C4-2B (cell line): Measurements from ENCODE around the gene LDB2.

ENCODE experiments used
- H3K27ac ChIP-seq: fragments of 450-650 bp; 2 replicates; pipeline ENCODE4 v1.5.1; 2017
- ZFX ChIP-seq: fragments of 450-650 bp; IDR thresholded peaks from 2 replicates; pipeline ENCODE4 v1.6.1; 2017
- TF ChIP-seq, protein P1 (sequence below): fragments of 450-650 bp; conservative IDR thresholded peaks from 2 replicates; pipeline ENCODE4 v1.5.1; 2017; ENCODE audit warnings: mild to moderate bottlenecking

LDB2 gene

DNA sequence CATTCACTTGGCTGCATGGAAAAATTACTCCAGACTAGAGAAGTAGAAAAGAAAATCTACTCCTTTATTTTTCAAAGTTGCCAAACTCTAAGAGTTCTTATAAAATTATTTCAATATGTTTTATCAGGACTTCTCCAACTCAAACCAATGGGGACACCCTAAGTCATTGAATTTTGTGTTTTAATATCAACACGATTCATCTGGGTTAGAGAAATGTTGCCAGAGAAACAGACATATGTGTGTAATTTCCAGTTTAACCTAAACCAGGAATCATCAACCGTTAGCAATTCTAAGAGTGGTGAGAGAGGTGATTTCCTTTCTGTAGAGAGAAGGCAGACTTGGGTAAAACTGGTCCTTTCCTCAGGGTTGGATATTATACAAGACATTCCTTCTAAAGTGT is 291.8 kb downstream of the LDB2 start:
- TF ChIP-seq, protein P1, sequence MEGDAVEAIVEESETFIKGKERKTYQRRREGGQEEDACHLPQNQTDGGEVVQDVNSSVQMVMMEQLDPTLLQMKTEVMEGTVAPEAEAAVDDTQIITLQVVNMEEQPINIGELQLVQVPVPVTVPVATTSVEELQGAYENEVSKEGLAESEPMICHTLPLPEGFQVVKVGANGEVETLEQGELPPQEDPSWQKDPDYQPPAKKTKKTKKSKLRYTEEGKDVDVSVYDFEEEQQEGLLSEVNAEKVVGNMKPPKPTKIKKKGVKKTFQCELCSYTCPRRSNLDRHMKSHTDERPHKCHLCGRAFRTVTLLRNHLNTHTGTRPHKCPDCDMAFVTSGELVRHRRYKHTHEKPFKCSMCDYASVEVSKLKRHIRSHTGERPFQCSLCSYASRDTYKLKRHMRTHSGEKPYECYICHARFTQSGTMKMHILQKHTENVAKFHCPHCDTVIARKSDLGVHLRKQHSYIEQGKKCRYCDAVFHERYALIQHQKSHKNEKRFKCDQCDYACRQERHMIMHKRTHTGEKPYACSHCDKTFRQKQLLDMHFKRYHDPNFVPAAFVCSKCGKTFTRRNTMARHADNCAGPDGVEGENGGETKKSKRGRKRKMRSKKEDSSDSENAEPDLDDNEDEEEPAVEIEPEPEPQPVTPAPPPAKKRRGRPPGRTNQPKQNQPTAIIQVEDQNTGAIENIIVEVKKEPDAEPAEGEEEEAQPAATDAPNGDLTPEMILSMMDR, result no peak
- TF ChIP-seq ZFX, result no peak
- H3K27ac ChIP-seq, result no peak overlapping the region

- no peak overlapping the region for H3K27ac ChIP-seq
- TF ChIP-seq, protein P1, result no peak
- no peak for TF ChIP-seq ZFX
Measured at GRCh38 chr4:16603178-16603577, 295.3 kb downstream of the LDB2 start.

- no peak for TF ChIP-seq ZFX
- TF ChIP-seq, protein P1, result no peak
- H3K27ac ChIP-seq, result no peak overlapping the region
Measured at GRCh38 chr4:16598597-16599206, 299.7 kb downstream of the LDB2 start.

- no peak for TF ChIP-seq ZFX
- TF ChIP-seq, protein P1, result no peak
- no peak overlapping the region for H3K27ac ChIP-seq
Measured at GRCh38 chr4:16597845-16598596, 300.4 kb downstream of the LDB2 start.

GRCh38 chr4:16597443-16597842 is 301.0 kb downstream of the LDB2 start:
- TF ChIP-seq ZFX, result no peak
- TF ChIP-seq, protein P1, result no peak
- no peak overlapping the region for H3K27ac ChIP-seq

DNA sequence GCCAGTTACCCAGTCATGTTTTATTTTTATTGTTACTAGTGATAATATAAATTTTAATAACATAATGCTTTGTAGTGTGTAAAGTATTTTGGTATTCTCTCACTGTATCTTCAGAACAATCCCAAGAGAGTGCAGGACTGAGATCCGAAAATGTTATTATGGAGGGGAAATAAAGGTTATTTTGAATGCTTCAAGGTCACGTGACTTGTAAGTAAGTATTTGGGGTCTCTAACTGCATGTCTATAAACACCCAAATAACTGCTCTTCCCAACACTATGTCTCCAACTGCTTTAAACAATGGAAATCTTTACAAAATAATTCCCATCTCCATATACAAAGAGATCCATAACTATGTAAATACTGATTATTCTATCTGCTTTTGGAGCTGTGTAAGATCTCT is 302.2 kb downstream of the LDB2 start:
- TF ChIP-seq, protein P1, result no peak
- no peak for TF ChIP-seq ZFX
- no peak overlapping the region for H3K27ac ChIP-seq

DNA sequence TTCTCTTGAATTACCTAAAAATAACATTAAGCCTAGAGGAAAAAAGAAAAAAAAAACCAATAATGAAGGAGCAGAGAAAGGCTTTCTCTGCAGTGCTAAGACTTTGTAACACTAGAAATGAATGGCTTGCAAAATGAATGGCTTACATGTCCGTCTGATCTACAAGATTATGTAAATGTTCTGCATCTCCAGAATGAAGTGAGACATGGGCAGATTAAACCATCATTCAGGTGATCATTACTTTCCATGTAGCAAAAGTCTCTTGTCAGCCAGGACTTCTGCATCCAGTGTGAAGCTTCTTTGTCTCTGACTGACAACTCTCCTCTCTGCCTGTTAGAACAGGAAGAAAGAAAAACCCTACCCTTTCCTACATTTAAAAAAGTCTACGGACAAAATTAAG is 304.3 kb downstream of the LDB2 start:
- H3K27ac ChIP-seq, result no peak overlapping the region
- TF ChIP-seq ZFX, result no peak
- TF ChIP-seq, protein P1, result no peak
